Tibial nerve (tissue), 4 donors: ENCODE data around the gene UTRN. TPM values are rescaled to one million over a fixed set of nuclear protein-coding genes. Genes with fewer than 3 reads are reported as not detected.

Source experiments
- DNase-seq, 2 donors: peaks; one replicate each; pipeline ENCODE4 v3.0.0-alpha.2; 2019; ENCODE audit warnings: low spot score in 2 of 2
- H3K27ac ChIP-seq, 4 donors: fragments of 200-600 bp; sonication (generic) in 3 of 4; one replicate each; pipeline ENCODE4 v1.5.1; 2017 to 2019; ENCODE audit warnings: mild to moderate bottlenecking in 1 of 4
- H3K27me3 ChIP-seq, 2 donors: fragments of 200-600 bp; sonication (generic) in 1 of 2; one replicate each; pipeline versions ENCODE4 v1.5.1 to v1.6.0; 2017 to 2019
- H3K36me3 ChIP-seq, 3 donors: fragments of 200-600 bp; sonication (generic); one replicate each; pipeline ENCODE4 v1.5.1; 2018 to 2019
- H3K4me1 ChIP-seq, 4 donors: fragments of 200-600 bp; sonication (generic) in 3 of 4; one replicate each; pipeline ENCODE4 v1.5.1; 2017 to 2019
- H3K4me3 ChIP-seq, 4 donors: fragments of 200-600 bp; sonication (generic) in 3 of 4; one replicate each; pipeline ENCODE4 v1.5.1; 2017 to 2019; ENCODE audit warnings: mild to moderate bottlenecking in 1 of 4, moderate library complexity in 1 of 4
- H3K9me3 ChIP-seq, 4 donors: fragments of 200-600 bp; sonication (generic) in 3 of 4; one replicate each; pipeline ENCODE4 v1.5.1; 2017 to 2019
- EP300 ChIP-seq, 2 donors: sonication (generic); formaldehyde crosslinking; IDR thresholded peaks; one replicate each; pipeline ENCODE4 v1.6.1; 2017; ENCODE audit warnings: antibody characterized with exemption in 2 of 2, mild to moderate bottlenecking in 1 of 2
- POLR2A ChIP-seq, 2 donors: fragments of 450-650 bp; IDR thresholded peaks; one replicate each; pipeline ENCODE4 v1.6.1; 2017; ENCODE audit warnings: antibody characterized with exemption in 2 of 2, mild to moderate bottlenecking in 2 of 2, moderate library complexity in 2 of 2
- WGBS, 2 donors: methylation state at CpG; one replicate each; pipeline ENCODE4 v1.1.5; 2018; 5-methylcytosine and 5-hydroxymethylcytosine counted together
- total RNA-seq, 4 donors: library from RNA; depleted of rRNA; stranded (reverse); fragments of >200 nt; gene quantifications; one replicate each; pipeline ENCODE4 v1.1.0, GENCODE V29; 2016
- TF ChIP-seq, protein P1 (sequence below), 5 experiments: fragments of 200-600 bp in 3 of 5; fragments of 450-650 bp in 2 of 5; sonication (generic) in 3 of 5; IDR thresholded peaks; one replicate each; pipeline ENCODE4 v1.5.1; 2016 to 2019; ENCODE audit warnings: antibody characterized with exemption in 5 of 5, mild to moderate bottlenecking in 3 of 5, moderate library complexity in 2 of 5

UTRN gene
- total RNA-seq, 4 donors from 2014 or later = 279 to 370 (median 307) TPM

DNA sequence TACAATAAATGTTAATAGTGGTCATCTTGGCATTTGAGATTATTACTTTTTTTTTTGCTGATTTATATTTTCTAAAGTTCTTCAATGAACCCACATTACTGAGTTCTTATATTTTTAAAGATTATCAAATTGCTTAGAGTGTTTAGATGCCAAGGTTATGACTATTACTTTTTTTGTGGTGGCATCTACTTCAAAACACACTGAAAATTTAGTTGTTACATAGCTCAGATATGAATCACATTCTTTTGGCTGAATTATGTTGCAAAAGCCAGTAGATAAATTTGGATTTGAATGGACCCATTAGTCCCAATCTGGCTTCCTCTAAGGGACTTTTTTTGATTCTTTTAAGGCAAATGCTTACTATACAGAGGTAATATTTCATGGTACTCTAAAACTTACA, 8.9 kb downstream of the UTRN start:
- DNase-seq = no peak
- TF ChIP-seq, protein P1, sequence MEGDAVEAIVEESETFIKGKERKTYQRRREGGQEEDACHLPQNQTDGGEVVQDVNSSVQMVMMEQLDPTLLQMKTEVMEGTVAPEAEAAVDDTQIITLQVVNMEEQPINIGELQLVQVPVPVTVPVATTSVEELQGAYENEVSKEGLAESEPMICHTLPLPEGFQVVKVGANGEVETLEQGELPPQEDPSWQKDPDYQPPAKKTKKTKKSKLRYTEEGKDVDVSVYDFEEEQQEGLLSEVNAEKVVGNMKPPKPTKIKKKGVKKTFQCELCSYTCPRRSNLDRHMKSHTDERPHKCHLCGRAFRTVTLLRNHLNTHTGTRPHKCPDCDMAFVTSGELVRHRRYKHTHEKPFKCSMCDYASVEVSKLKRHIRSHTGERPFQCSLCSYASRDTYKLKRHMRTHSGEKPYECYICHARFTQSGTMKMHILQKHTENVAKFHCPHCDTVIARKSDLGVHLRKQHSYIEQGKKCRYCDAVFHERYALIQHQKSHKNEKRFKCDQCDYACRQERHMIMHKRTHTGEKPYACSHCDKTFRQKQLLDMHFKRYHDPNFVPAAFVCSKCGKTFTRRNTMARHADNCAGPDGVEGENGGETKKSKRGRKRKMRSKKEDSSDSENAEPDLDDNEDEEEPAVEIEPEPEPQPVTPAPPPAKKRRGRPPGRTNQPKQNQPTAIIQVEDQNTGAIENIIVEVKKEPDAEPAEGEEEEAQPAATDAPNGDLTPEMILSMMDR (IDR thresholded peaks at IDR 0.05) = no peak
- TF ChIP-seq EP300 (IDR thresholded peaks at IDR 0.05) (no peak), POLR2A (IDR thresholded peaks at IDR 0.05) (no peak)
- peaks cover 0 to 17% (median 0%) of the 10 kb centered on the region in 3 donors for H3K36me3 ChIP-seq
- H3K4me1 ChIP-seq = peaks cover 0 to 90% (median 30%) of the 10 kb centered on the region in 4 donors
- H3K27me3 ChIP-seq = no peaks in the 10 kb centered on the region
- no peak overlapping the region for H3K4me3 ChIP-seq
- H3K9me3 ChIP-seq = no peaks in the 10 kb centered on the region
- H3K27ac ChIP-seq = peak overlapping the region in 2 of 4 donors; percentile 62 to 65

DNA sequence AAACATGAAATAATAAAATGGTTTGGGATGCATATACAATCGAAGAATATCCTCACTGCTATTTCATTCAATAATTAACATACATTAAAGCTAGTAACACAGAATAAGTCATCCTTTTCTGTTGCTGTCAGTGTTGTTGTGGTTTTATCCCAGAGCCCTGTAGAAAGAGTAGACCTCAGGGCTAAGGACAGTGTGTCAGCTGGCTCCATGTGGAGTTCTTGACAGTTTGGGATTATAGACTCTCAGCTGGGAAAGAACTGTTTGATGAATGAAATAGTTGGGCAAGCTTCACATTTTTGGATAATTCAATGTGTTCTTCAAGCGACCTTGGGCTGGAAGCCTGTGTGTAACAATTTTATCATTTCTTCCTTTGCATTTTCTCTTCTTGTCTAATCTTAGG, 10.1 kb downstream of the UTRN start:
- H3K27me3 ChIP-seq = no peaks in the 10 kb centered on the region
- 93 to 97% methylated on average over 2 of the region's 2 CpGs for WGBS, 2 donors

DNA sequence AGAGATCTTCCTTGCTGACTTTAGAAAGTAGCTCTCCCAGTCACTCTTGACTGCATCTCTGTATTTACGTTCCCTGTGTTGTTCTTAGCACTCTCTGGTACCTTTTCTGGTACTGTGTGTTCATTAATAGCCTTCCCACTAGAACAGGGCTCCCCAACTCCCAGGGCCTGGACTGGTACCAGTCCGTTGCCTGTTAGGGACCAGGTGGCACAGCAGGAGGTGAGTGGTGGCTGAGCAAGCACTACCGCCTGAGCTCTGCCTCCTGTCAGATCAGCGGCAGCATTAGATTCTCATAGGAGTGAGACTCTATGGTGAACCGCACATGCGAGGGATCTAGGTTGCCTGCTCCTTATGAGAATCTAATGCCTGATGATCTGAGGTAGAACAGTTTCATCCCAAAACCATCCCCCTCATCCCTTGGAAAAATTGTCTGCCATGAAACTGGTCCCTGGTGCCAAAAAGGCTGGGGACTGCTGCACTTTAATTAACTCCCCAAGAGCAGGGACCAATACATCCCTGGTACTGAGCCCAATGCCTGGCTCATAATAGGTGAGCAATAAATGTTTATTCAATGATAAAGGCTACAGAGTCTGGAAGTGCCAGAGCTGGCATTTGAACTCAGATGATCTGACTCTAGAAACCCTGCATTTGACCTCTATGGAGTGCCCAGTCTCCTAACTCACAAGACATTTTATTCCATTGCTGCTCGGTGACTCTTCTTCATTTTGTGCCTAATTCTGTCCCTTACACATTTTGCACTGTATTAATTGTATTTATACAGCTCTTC, 11.0 kb downstream of the UTRN start:
- H3K9me3 ChIP-seq = no peaks in the 10 kb centered on the region
- no peak for DNase-seq
- peak overlapping the region; percentile 6 to 86 (median 58) for H3K27ac ChIP-seq
- no peak overlapping the region for H3K4me3 ChIP-seq
- H3K36me3 ChIP-seq = peaks cover 0 to 13% (median 0%) of the 10 kb centered on the region in 3 donors
- H3K27me3 ChIP-seq = no peaks in the 10 kb centered on the region
- peaks cover 0 to 94% (median 29%) of the 10 kb centered on the region in 4 donors for H3K4me1 ChIP-seq
- TF ChIP-seq POLR2A (IDR thresholded peaks at IDR 0.05) (no peak), EP300 (IDR thresholded peaks at IDR 0.05) (no peak)
- TF ChIP-seq, protein P1 (IDR thresholded peaks at IDR 0.05) = no peak
- 91 to 94% methylated on average over 7 of the region's 7 CpGs for WGBS, 2 donors

More for the DNA sequence above, 10.1 kb downstream of the UTRN start:
- Histone ChIP-seq H3K4me3 (no peak overlapping the region), H3K4me1 (peaks cover 0 to 93% (median 30%) of the 10 kb centered on the region in 4 donors), H3K27ac (peak overlapping the region in 2 of 4 donors; percentile 65 to 81), H3K9me3 (no peaks in the 10 kb centered on the region), H3K36me3 (peaks cover 0 to 13% (median 0%) of the 10 kb centered on the region in 3 donors)
- no peak for TF ChIP-seq POLR2A (IDR thresholded peaks at IDR 0.05)
- TF ChIP-seq, protein P1 (IDR thresholded peaks at IDR 0.05) = no peak
- TF ChIP-seq EP300 (IDR thresholded peaks at IDR 0.05) = no peak
- DNase-seq = no peak

DNA sequence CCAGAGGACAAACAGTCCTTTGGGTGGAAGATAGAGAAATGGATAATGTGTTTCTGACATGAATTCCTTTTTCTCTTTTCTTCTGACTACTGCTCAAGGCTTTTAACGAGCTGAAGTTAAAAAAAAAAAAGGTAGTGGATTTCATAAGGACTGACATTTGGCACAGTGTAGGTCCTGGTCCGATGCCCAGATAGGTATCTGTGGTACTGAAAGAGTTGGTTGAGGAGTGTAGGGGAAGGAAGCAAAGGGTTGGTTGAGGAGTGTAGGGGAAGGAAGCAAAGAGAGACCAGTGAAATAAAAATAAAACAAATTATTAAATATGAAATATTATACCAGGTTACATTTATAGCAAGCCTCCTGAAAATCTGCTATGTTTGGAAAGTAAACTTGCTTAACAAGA, 11.8 kb downstream of the UTRN start:
- TF ChIP-seq EP300 (IDR thresholded peaks at IDR 0.05) (no peak), POLR2A (IDR thresholded peaks at IDR 0.05) (no peak)
- TF ChIP-seq, protein P1 (IDR thresholded peaks at IDR 0.05) = no peak
- peak in 1 of 2 donors; percentile 20 for DNase-seq
- H3K9me3 ChIP-seq = no peaks in the 10 kb centered on the region
- peaks cover 0 to 86% (median 28%) of the 10 kb centered on the region in 4 donors for H3K4me1 ChIP-seq
- 29 to 30% methylated on average over 2 of the region's 2 CpGs for WGBS, 2 donors
- H3K27ac ChIP-seq = peak overlapping the region; percentile 6 to 86 (median 58)
- no peaks in the 10 kb centered on the region for H3K27me3 ChIP-seq
- peaks cover 0 to 13% (median 0%) of the 10 kb centered on the region in 3 donors for H3K36me3 ChIP-seq
- H3K4me3 ChIP-seq = no peak overlapping the region

DNA sequence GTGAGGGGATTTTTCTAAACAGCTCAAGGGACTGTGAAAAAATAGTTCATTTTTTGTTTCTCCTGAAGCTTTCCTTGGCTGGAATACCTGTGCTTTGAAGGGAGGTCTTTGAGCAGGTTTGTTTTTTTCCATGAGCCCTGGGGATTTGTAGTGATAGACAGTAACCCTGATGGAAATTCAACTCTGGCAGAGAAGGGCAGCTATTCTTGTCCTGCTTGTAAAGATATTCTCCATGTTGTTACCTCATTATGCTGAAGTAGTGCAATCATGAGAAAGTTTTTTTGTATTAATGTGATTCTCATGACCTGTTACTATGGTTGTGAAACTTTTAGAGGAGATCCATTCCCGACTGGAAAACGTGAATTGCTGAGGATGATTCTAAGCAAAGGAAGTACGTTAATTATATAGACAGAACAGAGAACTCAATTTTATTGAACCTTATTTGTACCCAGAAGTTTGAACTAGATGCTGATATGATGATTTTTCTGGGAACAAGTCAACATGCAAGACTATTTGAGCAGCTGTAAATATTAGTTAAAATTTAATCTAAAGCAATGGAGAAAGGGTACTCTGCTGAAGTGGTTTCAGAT, 12.5 kb downstream of the UTRN start:
- peak overlapping the region; percentile 6 to 86 (median 56) for H3K27ac ChIP-seq
- no peaks in the 10 kb centered on the region for H3K9me3 ChIP-seq
- H3K36me3 ChIP-seq = peaks cover 0 to 13% (median 0%) of the 10 kb centered on the region in 3 donors
- no peaks in the 10 kb centered on the region for H3K27me3 ChIP-seq
- peak in 1 of 2 donors; percentile 17 for TF ChIP-seq EP300 (IDR thresholded peaks at IDR 0.05)
- TF ChIP-seq, protein P1 (IDR thresholded peaks at IDR 0.05) = no peak
- no peak for TF ChIP-seq POLR2A (IDR thresholded peaks at IDR 0.05)
- H3K4me1 ChIP-seq = peaks cover 0 to 81% (median 27%) of the 10 kb centered on the region in 4 donors
- no peak overlapping the region for H3K4me3 ChIP-seq
- 44 to 53% methylated on average over 3 of the region's 3 CpGs for WGBS, 2 donors
- DNase-seq = no peak
